GM12878 (cell line): ENCODE data around the gene SGMS1. TPM values are rescaled to one million over a fixed set of nuclear protein-coding genes. Genes with fewer than 3 reads are reported as not detected.

Experiments
- ATAC-seq: fragments of 200-7000 bp; cut with Tn5 transposase; 3 replicates; pipeline ENCODE4 v1.9.1; 2020; ENCODE audit warnings: mild to moderate bottlenecking, moderate library complexity
- BruUV-seq: library from RNA; stranded (reverse); fragments of 400-500 nt; replicated peaks from 2 replicates; lab custom pipeline; 2021; lab: Mats Ljungman, UMichigan
- CTCF ChIA-PET: fragments of 300-600 bp; sonication (Branson Sonifier 250); formaldehyde crosslinking; extraction: SDS; loops from one replicate; lab custom pipeline; 2021; ENCODE audit warnings: inconsistent platforms; lab: Yijun Ruan, JAX
- POLR2A ChIA-PET: fragments of 350-600 bp; formaldehyde crosslinking; extraction: SDS; loops from one replicate; lab custom pipeline; 2021; ENCODE audit warnings: inconsistent platforms; lab: Charles Lee
- RAD21 ChIA-PET: fragments of 300-600 bp; sonication (Branson Sonifier 250); formaldehyde crosslinking; loops from one replicate; lab custom pipeline; 2023; ENCODE audit warnings: antibody characterized with exemption; ENCODE audit not compliant: unreplicated experiment; lab: Charles Lee
- SMC1A ChIA-PET: fragments of 300-600 bp; sonication (Branson Sonifier 250); formaldehyde crosslinking; loops from one replicate; lab custom pipeline; 2023; ENCODE audit not compliant: unreplicated experiment, uncharacterized antibody; lab: Charles Lee
- DNase-seq: peaks from one replicate; pipeline ENCODE4 v3.0.0-alpha.2; 2011; ENCODE audit warnings: low read depth, low spot score
- FAIRE-seq: peaks from 3 replicates; lab custom pipeline; 2011; peaks lifted over from hg19 to GRCh38; lab: Jason Lieb, UNC
- H2AFZ ChIP-seq: 2 replicates; pipeline ENCODE4 v1.6.0; 2011; ENCODE audit warnings: low read depth, low read length, control low read depth; ENCODE audit not compliant: control insufficient read depth
- H3K27ac ChIP-seq: 2 replicates; pipeline ENCODE4 v1.5.1; 2011; ENCODE audit warnings: control low read depth; ENCODE audit not compliant: control insufficient read depth, insufficient read depth
- H3K27me3 ChIP-seq, 2 experiments: replicated peaks in 1 of 2; 2 replicates each; pipeline versions ENCODE4 v1.6.0 to v1.6.1; 2011; ENCODE audit warnings: low read length in 1 of 2; ENCODE audit not compliant: control insufficient read depth in 2 of 2, insufficient read depth in 2 of 2
- H3K36me3 ChIP-seq, 2 experiments: 2 replicates each; pipeline ENCODE4 v1.5.1; 2011; ENCODE audit warnings: low read length in 1 of 2; ENCODE audit not compliant: control insufficient read depth in 2 of 2, insufficient read depth in 2 of 2
- H3K4me1 ChIP-seq: 2 replicates; pipeline ENCODE4 v1.6.1; 2011; ENCODE audit warnings: mild to moderate bottlenecking, low read length, moderate library complexity, mixed read lengths; ENCODE audit not compliant: control insufficient read depth, insufficient read depth
- H3K4me2 ChIP-seq: 2 replicates; pipeline ENCODE4 v1.6.0; 2011; ENCODE audit warnings: control low read depth; ENCODE audit not compliant: control insufficient read depth, insufficient read depth
- H3K4me3 ChIP-seq: fragments of 200-600 bp; sonication (generic); 2 replicates; pipeline ENCODE4 v1.5.1; 2016
- H3K79me2 ChIP-seq: 2 replicates; pipeline ENCODE4 v1.6.0; 2011; ENCODE audit warnings: low read length; ENCODE audit not compliant: control insufficient read depth, insufficient read depth
- H3K9ac ChIP-seq: 2 replicates; pipeline ENCODE4 v1.8.0; 2011; ENCODE audit warnings: low read length, control low read depth, mixed read lengths; ENCODE audit not compliant: control insufficient read depth, insufficient read depth
- H3K9me3 ChIP-seq: replicated peaks from 3 replicates; pipeline ENCODE4 v1.5.1; 2011; ENCODE audit warnings: mild to moderate bottlenecking, low read length; ENCODE audit not compliant: control insufficient read depth, insufficient read depth
- H4K20me1 ChIP-seq: 2 replicates; pipeline ENCODE4 v1.6.0; 2011; ENCODE audit not compliant: control insufficient read depth, insufficient read depth
- CREB1 ChIP-seq: IDR thresholded peaks from 2 replicates; pipeline ENCODE4 v1.6.1; 2012; ENCODE audit warnings: low read depth, mild to moderate bottlenecking, inconsistent platforms
- E2F8 ChIP-seq: fragments of 450-650 bp; IDR thresholded peaks from 2 replicates; pipeline ENCODE4 v1.6.1; 2018; ENCODE audit warnings: mild to moderate bottlenecking, low read depth, moderate library complexity; ENCODE audit not compliant: partially characterized antibody
- E4F1 ChIP-seq: fragments of 450-650 bp; IDR thresholded peaks from 2 replicates; pipeline ENCODE4 v1.6.1; 2018; ENCODE audit warnings: borderline replicate concordance, mild to moderate bottlenecking; ENCODE audit not compliant: partially characterized antibody
- JUNB ChIP-seq: IDR thresholded peaks from 2 replicates; pipeline ENCODE4 v1.6.1; 2016; ENCODE audit warnings: antibody characterized with exemption, mild to moderate bottlenecking
- NRF1 ChIP-seq: conservative IDR thresholded peaks from 2 replicates; pipeline ENCODE4 v1.6.1; 2011; ENCODE audit warnings: mild to moderate bottlenecking, low read depth, low read length, improper control_type of control experiment
- PBX3 ChIP-seq: IDR thresholded peaks from 2 replicates; pipeline ENCODE4 v1.6.1; 2011; ENCODE audit warnings: mild to moderate bottlenecking, low read depth, low read length, moderate library complexity; ENCODE audit not compliant: insufficient replicate concordance
- ZNF592 ChIP-seq: fragments of 450-650 bp; IDR thresholded peaks from 2 replicates; pipeline ENCODE4 v1.6.1; 2017; ENCODE audit warnings: mild to moderate bottlenecking, moderate library complexity
- WGBS: methylation state at CpG from one replicate; pipeline ENCODE4 v1.1.6; 2016; ENCODE audit warnings: low lambda C conversion rate; ENCODE audit not compliant: insufficient replicate concordance, insufficient coverage; ENCODE audit errors: missing lambda C conversion rate; 5-methylcytosine and 5-hydroxymethylcytosine counted together
- in situ Hi-C: fragments of 300-500 bp; cut with MboI; formaldehyde crosslinking; loops from 9 replicates; pipeline ENCODE4 v1.14.3; 2018; ENCODE audit warnings: mixed read lengths
- intact Hi-C: fragments of 100-400 bp; cut with micrococcal nuclease; formaldehyde crosslinking; loops from one replicate; pipeline ENCODE4 v1.14.2; 2022; ENCODE audit not compliant: unreplicated experiment
- polyA plus RNA-seq, 11 experiments: library from polyadenylated mRNA; depleted of rRNA in 4 of 11; unstranded in 6 of 11; stranded (reverse) in 5 of 11; fragments of >200 nt; fragmentation: Nextera tagmentation in 4 of 11; fragmentation: Illumina TruSeq in 1 of 11; extraction: Ambion mirVana in 4 of 11; extraction: Trizol in 1 of 11; gene quantifications; 1 replicate in 1 of 11; 2 replicates in 10 of 11; pipeline versions ENCODE4 v1.2.1 to v1.2.3, GENCODE V29; 2011 to 2016; ENCODE audit warnings: inconsistent platforms in 2 of 11, missing spikeins in 2 of 11, low read depth in 1 of 11
- total RNA-seq, 4 experiments: library from RNA; depleted of rRNA in 3 of 4; stranded (reverse); fragments of >200 nt in 3 of 4; fragmentation: Illumina TruSeq in 1 of 4; extraction: Trizol in 1 of 4; gene quantifications; 2 replicates each; pipeline versions ENCODE4 v1.2.1 to v1.2.3, GENCODE V29; 2013 to 2021

SGMS1 gene
- total and polyA plus RNA-seq, 10 of the 15 experiments (the other 5 are each of a cell fraction or from before 2014, with no cell fraction given): 1.4 to 14.5 (median 4.9) TPM

- TF ChIP-seq NRF1 (no peak), E4F1 (no peak), PBX3 (no peak), CREB1 (no peak), ZNF592 (no peak), JUNB (no peak), E2F8 (no peak)
- ChIA-PET CTCF (no interaction called here), SMC1A (no interaction called here), POLR2A (no interaction called here), RAD21 (no interaction called here)
- Histone ChIP-seq H3K9me3 (no peaks in the 10 kb centered on the region; the same call in 2 of the 3 replicates), H3K27me3 (no peaks in the 10 kb centered on the region), H3K79me2 (no peaks in the 10 kb centered on the region), H2AFZ (no peak overlapping the region), H3K4me3 (no peak overlapping the region), H3K4me2 (no peak overlapping the region), H3K36me3 (no peaks in the 10 kb centered on the region), H3K9ac (no peak overlapping the region), H3K4me1 (no peaks in the 10 kb centered on the region), H3K27ac (no peak overlapping the region), H4K20me1 (no peaks in the 10 kb centered on the region)
- WGBS: 90% methylated on average over 7 of the region's 7 CpGs
- in situ Hi-C loops (no loop called here), intact Hi-C loops (no loop called here)
- FAIRE-seq (no peak), DNase-seq (no peak), ATAC-seq (no peak)
- BruUV-seq: no TSS peak
Observed at GRCh38 chr10:50580262-50580891, 43.4 kb downstream of the SGMS1 start.
